HepG2 (cell line): Measurements from ENCODE around the gene ALG8.

Experiments
- DPF2 ChIP-seq: sonication (generic); formaldehyde crosslinking; IDR thresholded peaks from 2 replicates; pipeline ENCODE4 v1.4.0; 2020; ENCODE audit warnings: mild to moderate bottlenecking, low read depth, missing genetic modification reagents, borderline replicate concordance
- FOXK2 ChIP-seq: fragments of 450-650 bp; IDR thresholded peaks from 2 replicates; pipeline ENCODE4 v1.6.1; 2016
- HDAC6 ChIP-seq: fragments of 200-600 bp; sonication (generic); IDR thresholded peaks from 2 replicates; pipeline ENCODE4 v1.7.0; 2017; ENCODE audit warnings: mild to moderate bottlenecking, antibody characterized with exemption, low read length, low read depth
- MEIS2 ChIP-seq: sonication (generic); formaldehyde crosslinking; IDR thresholded peaks from 2 replicates; pipeline ENCODE4 v1.9.0; 2021; ENCODE audit warnings: mild to moderate bottlenecking, missing genetic modification reagents
- MZF1 ChIP-seq: sonication (generic); formaldehyde crosslinking; IDR thresholded peaks from 2 replicates; pipeline ENCODE4 v1.8.1; 2023; ENCODE audit warnings: mild to moderate bottlenecking, missing genetic modification reagents, borderline replicate concordance
- NONO ChIP-seq, 2 experiments: fragments of 450-650 bp in 1 of 2; sonication (generic) in 1 of 2; formaldehyde crosslinking in 1 of 2; IDR thresholded peaks in 1 of 2; conservative IDR thresholded peaks in 1 of 2; 2 replicates each; pipeline versions ENCODE4 v1.6.1 to v1.8.0; 2017 to 2022; ENCODE audit warnings: mild to moderate bottlenecking in 1 of 2, missing genetic modification reagents in 1 of 2, moderate library complexity in 1 of 2
- NR2C2 ChIP-seq: sonication (generic); formaldehyde crosslinking; IDR thresholded peaks from 2 replicates; pipeline ENCODE4 v1.4.0; 2020; ENCODE audit warnings: missing genetic modification reagents, mild to moderate bottlenecking, moderate library complexity, borderline replicate concordance
- RBAK ChIP-seq: sonication (generic); formaldehyde crosslinking; IDR thresholded peaks from 2 replicates; pipeline ENCODE4 v1.5.1; 2020; ENCODE audit warnings: mild to moderate bottlenecking, missing genetic modification reagents
- TCF7L2 ChIP-seq: IDR thresholded peaks from 2 replicates; pipeline ENCODE4 v1.6.1; 2011; ENCODE audit warnings: mild to moderate bottlenecking, low read depth, low read length, moderate library complexity
- TOE1 ChIP-seq: sonication (generic); formaldehyde crosslinking; IDR thresholded peaks from 2 replicates; pipeline ENCODE4 v1.4.0; 2020; ENCODE audit warnings: mild to moderate bottlenecking, missing genetic modification reagents
- ZNF12 ChIP-seq: sonication (generic); formaldehyde crosslinking; IDR thresholded peaks from 2 replicates; pipeline ENCODE4 v1.5.0; 2020; ENCODE audit warnings: missing genetic modification reagents
- ZNF644 ChIP-seq: IDR thresholded peaks from 2 replicates; pipeline ENCODE4 v1.6.1; 2016; ENCODE audit warnings: low read depth
- TF ChIP-seq, protein P1 (sequence below): sonication (generic); formaldehyde crosslinking; IDR thresholded peaks from 2 replicates; pipeline ENCODE4 v1.5.0; 2020; ENCODE audit warnings: mild to moderate bottlenecking, missing genetic modification reagents, moderate library complexity
- TF ChIP-seq, protein P2 (sequence below), 2 experiments: sonication (generic) in 1 of 2; formaldehyde crosslinking in 1 of 2; IDR thresholded peaks; 2 replicates each; pipeline versions ENCODE4 v1.5.1 to v1.6.1; 2011 to 2020; ENCODE audit warnings: borderline replicate concordance in 1 of 2, low read depth in 1 of 2, low read length in 1 of 2, mild to moderate bottlenecking in 1 of 2, missing genetic modification reagents in 1 of 2, moderate library complexity in 1 of 2

DNA sequence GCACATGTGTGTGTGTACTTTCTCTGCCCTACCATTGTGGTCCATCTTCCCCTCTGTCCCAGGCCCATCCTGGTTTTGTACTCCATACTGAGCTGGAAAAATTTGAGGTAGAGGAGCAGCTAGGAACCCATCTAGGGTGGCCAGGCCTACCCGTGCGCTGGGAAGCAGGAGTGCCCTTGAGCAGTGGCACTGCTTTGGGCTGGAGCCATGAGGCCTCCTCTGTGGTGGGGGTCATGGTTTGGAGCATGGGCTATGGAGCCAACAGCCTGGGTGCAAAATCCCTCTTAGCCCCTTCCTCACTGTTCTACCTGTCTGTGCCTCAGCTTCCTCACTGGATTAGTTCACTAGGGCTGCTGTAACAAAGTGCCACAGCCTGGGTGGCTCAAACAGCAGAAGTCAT lies 21.9 kb upstream of the ALG8 start:
- TF ChIP-seq TOE1 (CRISPR knock-in tag) = no peak
- no peak for TF ChIP-seq ZNF644 (CRISPR knock-in tag)
- TF ChIP-seq, protein P1, sequence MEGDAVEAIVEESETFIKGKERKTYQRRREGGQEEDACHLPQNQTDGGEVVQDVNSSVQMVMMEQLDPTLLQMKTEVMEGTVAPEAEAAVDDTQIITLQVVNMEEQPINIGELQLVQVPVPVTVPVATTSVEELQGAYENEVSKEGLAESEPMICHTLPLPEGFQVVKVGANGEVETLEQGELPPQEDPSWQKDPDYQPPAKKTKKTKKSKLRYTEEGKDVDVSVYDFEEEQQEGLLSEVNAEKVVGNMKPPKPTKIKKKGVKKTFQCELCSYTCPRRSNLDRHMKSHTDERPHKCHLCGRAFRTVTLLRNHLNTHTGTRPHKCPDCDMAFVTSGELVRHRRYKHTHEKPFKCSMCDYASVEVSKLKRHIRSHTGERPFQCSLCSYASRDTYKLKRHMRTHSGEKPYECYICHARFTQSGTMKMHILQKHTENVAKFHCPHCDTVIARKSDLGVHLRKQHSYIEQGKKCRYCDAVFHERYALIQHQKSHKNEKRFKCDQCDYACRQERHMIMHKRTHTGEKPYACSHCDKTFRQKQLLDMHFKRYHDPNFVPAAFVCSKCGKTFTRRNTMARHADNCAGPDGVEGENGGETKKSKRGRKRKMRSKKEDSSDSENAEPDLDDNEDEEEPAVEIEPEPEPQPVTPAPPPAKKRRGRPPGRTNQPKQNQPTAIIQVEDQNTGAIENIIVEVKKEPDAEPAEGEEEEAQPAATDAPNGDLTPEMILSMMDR = no peak
- TF ChIP-seq FOXK2 = no peak
- no peak for TF ChIP-seq RBAK (CRISPR knock-in tag)
- no peak for TF ChIP-seq MEIS2 (CRISPR knock-in tag)
- TF ChIP-seq HDAC6 = no peak
- TF ChIP-seq DPF2 (CRISPR knock-in tag) = no peak
- no peak for TF ChIP-seq NONO (IDR thresholded peaks at IDR 0.05)
- TF ChIP-seq NONO (CRISPR knock-in tag; conservative IDR thresholded peaks at IDR 0.05) = no peak
- TF ChIP-seq NR2C2 (CRISPR knock-in tag) = no peak
- TF ChIP-seq, protein P2, sequence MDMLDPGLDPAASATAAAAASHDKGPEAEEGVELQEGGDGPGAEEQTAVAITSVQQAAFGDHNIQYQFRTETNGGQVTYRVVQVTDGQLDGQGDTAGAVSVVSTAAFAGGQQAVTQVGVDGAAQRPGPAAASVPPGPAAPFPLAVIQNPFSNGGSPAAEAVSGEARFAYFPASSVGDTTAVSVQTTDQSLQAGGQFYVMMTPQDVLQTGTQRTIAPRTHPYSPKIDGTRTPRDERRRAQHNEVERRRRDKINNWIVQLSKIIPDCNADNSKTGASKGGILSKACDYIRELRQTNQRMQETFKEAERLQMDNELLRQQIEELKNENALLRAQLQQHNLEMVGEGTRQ (IDR thresholded peaks at IDR 0.05; ENCODE audit: low read depth, low read length) = no peak
- TF ChIP-seq, protein P2 (CRISPR knock-in tag; IDR thresholded peaks at IDR 0.05; ENCODE audit: borderline replicate concordance) = no peak
- TF ChIP-seq ZNF12 (CRISPR knock-in tag) = no peak
- TF ChIP-seq MZF1 (CRISPR knock-in tag) = no peak
- TF ChIP-seq TCF7L2 = no peak
